RPMI7951 (cell line): ENCODE data around the gene SF3B6. TPM values are rescaled to one million over a fixed set of nuclear protein-coding genes. Genes with fewer than 3 reads are reported as not detected.
"Not testable (repeated sequence)": the region's sequence is repeated elsewhere in the genome, so short reads cannot be mapped to it uniquely, and the experiment has no call there.

Experiments used
- DNase-seq: peaks from one replicate; pipeline ENCODE4 v3.0.0-alpha.2; 2012; ENCODE audit warnings: low read depth
- total RNA-seq: library from RNA; depleted of rRNA; stranded (reverse); fragments of >200 nt; shearing (Covaris generic); gene quantifications from 2 replicates; pipeline ENCODE4 v1.2.3, GENCODE V29; 2014

Gene SF3B6
- total RNA-seq, 1 experiment from 2014 or later, result 501 TPM

DNA sequence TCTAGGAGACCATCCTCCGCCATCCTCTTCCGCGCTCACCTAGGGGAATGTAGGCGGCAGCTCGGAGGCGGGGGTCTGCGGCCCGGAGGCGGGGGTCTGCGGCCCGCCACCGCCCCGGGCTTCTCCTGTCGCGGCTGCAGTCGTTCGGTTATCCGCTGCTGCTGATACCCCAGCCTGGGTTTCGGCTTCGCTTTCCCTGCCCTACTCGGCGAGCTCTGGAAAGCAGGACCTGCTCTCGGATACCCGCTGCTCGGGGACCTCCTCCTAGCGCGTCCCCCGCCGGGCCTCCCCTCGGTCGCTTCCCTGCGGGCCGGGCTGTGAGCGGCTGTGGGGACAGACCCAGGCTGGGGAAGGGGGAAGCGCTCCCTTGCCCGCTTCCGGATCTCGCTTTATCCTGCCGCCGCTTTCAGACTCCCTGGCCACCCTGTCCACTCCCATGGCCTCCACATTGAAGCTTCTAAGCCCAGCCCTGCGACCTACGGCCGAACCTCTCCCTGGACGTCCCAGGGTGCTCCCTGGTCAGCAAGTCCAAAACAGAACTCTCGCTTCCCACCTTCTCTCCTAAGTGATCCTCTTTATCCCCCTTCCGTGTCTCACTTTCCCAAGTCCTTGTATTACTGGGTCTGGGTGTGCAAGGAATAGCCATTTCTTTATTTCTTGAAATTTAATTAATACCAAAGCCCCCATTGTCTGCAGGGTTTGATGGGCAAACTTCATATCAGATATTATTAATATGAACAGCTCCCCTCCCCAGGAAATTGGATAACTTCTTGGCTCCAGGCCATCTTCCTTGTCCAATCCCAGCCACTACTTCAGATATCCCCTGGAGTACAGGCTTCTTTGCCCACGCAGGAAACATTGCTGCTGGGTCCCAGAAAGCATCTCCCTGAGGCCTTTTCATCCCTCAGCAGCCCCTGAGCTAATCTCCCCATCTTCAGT lies 25.8 kb downstream of the SF3B6 start:
- peak; percentile 25 for DNase-seq

GRCh38 chr2:24049485-24050021 lies 26.6 kb downstream of the SF3B6 start, which contains the start of gene FKBP1B:
Gene FKBP1B (plus strand): TSS chr2:24049741. CDS start chr2:24049850, 109 bp downstream.
- peak; percentile 77 for DNase-seq

DNA sequence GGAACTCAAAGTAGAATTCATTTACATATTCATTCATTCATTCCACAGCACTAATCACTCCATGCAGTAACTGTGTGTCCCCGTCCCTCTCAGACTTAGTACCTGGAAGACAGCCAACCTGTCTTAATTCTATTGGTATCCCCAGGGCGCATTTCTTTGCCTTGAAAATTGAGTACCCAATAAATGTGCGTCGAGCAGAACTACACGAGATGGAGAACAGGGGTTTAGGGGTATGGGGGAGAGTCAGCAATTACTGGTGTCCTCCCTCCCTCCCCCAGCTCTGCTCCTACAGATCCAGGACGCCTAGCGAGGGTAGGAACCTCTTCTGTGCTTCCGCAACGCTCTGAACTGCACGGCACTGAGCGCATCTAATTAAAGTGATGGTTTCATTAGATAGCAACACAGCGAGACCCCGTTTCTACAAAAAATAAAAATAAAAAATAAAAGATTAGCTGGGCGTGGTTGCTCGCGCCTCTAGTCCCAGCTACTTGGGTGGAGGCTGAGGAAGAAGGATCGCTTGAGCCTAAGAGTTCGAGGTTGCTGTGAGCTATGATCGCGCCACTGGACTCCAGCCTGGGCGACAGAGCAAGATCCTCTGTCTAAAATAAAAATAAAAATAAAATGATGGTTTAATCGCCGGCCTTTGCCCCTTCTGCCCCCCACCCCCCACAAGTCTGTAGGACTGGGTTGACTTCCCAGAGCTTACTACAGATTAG lies 27.2 kb downstream of the SF3B6 start:
- peak; percentile 36 for DNase-seq

DNA sequence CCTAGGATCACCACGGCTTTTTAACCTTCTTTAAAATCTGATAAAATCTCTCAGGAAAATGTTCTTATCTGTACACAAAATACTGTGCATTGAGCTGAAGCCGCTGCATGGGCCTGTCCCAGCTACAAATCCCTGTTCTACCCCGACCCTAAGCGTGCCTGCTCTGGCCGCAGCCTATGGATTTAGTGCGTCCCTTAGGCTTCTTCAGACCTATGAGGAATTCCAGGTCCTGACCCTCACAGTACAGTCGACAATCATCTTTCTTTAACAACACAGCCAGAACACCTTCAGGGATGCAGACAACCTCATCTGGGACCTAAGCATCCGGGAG lies 28.5 kb downstream of the SF3B6 start:
- no peak for DNase-seq

- peak; percentile 99 for DNase-seq
Measured at GRCh38 chr2:24046930-24047702, 29.0 kb downstream of the SF3B6 start, which contains the start of gene WDCP. Gene WDCP (minus strand): TSS chr2:24047391. CDS start chr2:24039494, 7,897 bp downstream.

GRCh38 chr2:24046599-24046929 lies 29.6 kb downstream of the SF3B6 start:
- no peak for DNase-seq

- no peak for DNase-seq
Measured at GRCh38 chr2:24045511-24046508, 30.3 kb downstream of the SF3B6 start.

DNA sequence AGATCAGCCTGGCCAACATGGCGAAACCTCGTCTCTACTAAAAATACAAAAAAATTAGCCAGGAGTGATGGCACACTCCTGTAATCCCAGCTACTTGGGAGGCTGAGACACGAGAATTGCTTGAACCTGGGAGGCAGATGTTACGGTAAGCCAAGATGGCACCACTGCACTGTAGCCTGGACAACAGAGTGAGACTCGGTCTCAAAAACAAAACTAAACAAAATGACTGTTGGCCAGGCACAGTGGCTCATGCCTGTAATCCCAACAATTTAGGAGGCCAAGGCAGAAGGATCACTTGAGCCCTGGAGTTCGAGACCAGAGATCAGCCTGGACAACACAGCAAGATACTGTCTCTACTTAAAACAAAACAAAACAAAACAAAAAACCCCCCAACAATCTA lies 33.0 kb downstream of the SF3B6 start:
- not testable (repeated sequence) for DNase-seq

DNA sequence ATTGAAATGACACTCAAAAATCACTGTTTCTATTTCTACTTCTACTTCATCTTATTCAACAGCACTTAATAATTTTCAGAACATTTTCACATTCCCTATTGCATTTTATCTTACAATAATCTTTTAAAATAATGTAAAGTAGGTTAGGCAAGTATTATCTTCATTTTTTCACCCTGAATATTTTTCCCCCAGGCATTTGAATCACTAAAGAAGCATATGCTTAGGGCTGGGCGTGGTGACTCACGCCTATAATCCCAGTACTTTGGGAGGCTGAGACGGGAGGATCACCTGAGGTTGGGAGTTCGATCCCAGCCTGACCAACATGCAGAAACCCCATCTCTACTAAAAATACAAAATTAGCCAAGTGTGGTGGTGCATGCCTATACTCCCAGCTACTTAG lies 35.6 kb downstream of the SF3B6 start:
- no peak for DNase-seq

GRCh38 chr2:24038786-24039499 lies 37.2 kb downstream of the SF3B6 start:
- DNase-seq, result no peak

DNA sequence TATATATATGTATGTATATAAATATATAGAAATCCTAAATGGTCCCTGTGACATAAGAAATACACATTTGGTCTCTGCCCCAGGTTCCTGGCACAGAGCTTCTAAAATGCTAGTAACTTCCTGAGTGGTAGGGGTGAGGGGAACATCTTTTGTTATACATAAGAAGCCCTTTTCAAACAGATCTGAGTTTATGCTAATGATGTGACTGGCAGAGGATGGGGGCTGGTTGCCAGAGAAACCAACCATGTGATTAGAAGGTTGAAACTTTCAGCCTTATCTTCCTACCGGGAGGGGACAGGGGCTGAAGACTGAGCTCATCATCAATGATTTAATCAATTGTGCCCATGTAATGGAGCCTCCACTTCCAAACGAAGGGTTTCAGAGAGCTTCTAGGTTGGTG lies 49.9 kb downstream of the SF3B6 start:
- no peak for DNase-seq

GRCh38 chr2:24024996-24025663 lies 51.0 kb downstream of the SF3B6 start:
- no peak for DNase-seq

GRCh38 chr2:24024018-24024417 lies 52.1 kb downstream of the SF3B6 start:
- no peak for DNase-seq

DNA sequence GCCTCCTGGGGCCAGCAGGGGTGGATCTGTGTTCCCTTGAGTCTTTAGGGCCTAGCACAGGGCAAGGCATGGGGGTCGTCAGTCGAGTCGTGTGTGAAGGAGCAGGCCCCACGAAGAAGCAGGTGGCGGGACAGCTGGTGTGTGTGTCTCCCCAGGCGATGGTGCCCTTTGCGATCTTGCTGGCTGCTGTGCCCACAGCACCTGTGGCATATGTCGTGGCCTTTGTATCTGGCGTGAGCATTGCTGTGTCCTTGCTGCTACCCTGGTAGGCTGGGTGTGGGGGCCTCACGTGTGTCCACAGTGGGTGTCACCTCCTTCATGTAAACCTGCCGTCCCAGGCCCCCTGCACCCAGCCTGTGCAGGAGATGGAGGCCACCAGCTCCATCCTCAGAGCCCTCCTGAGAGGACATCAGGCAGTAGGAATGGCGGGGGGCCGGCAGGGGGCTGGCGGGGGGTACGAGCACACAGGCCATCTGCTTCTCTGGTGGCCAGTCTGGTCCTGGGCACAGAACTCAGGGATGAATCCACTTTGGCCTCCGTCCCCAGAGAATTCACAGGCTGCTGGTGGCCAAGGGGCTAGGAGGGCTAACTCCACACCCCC lies 53.1 kb downstream of the SF3B6 start:
- no peak for DNase-seq

- no peak for DNase-seq
Measured at GRCh38 chr2:24022324-24022974, 53.7 kb downstream of the SF3B6 start.

DNA sequence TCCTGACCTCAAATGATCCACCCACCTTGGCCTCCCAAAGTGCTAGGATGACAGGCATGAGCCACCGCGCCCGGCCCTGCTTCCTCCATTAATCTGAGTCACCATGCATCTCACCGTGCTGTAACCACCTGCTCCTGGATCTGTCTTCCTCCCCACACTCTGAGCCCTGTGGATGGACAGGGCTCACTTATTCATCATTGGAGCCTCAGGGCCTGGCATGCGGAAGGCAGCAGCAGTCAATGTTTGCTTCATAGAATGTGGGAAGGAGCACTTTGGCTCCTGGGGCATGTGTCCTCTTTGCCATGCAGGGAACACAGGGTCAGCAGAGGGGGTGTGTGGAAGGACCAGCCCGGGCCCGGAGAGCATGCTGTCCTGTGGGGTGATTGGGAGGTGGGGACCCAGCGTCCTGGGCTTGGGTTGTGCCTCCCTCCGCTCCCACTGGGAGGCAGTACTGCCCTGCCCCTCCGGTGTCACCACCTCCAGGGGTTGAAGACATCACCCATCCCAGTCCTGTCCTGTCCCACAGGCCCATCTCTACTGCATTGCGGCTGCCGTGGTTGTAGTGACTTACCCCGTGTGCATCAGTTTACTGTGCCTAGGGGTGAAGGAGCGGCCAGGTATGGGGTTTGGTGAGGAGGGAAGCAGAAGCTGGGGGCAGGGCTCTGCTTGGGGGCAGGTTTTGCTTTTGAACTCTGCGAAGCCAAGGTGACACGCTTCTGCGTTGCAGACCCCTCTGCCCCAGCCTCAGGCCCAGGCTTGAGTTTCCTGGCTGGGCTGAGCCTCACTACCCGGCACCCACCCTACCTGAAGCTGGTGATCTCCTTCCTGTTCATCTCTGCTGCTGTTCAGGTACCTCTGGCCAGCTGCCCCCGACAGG lies 54.8 kb downstream of the SF3B6 start:
- DNase-seq, result peak; percentile 64

- DNase-seq, result no peak
Measured at GRCh38 chr2:24020244-24020643, 55.9 kb downstream of the SF3B6 start.
